Mesenchymal stem cell (in vitro differentiated cells and primary cell): ENCODE data around the gene TRIP12.

Source experiments
- DNase-seq: peaks from one replicate; pipeline ENCODE4 v3.0.0-alpha.2; 2013
- H2AFZ ChIP-seq: one replicate; pipeline ENCODE4 v1.6.1; 2013; ENCODE audit warnings: low read depth, mild to moderate bottlenecking, control low read depth, inconsistent platforms, low read length, moderate library complexity
- H2AK5ac ChIP-seq: 2 replicates; pipeline ENCODE4 v1.6.1; 2013; ENCODE audit warnings: low read length, moderate library complexity, mild to moderate bottlenecking, inconsistent platforms; ENCODE audit not compliant: severe bottlenecking
- H2BK120ac ChIP-seq: one replicate; pipeline ENCODE4 v1.6.1; 2013; ENCODE audit warnings: low read depth, mild to moderate bottlenecking, inconsistent platforms, low read length, moderate library complexity
- H2BK12ac ChIP-seq, 2 experiments: one replicate each; pipeline ENCODE4 v1.6.1; 2013; ENCODE audit warnings: inconsistent platforms in 2 of 2, low read length in 2 of 2, mild to moderate bottlenecking in 2 of 2, moderate library complexity in 2 of 2, control low read depth in 1 of 2
- H2BK15ac ChIP-seq: one replicate; pipeline ENCODE4 v1.6.1; 2013; ENCODE audit warnings: mild to moderate bottlenecking, low read depth, inconsistent platforms; ENCODE audit not compliant: poor library complexity, severe bottlenecking
- H2BK5ac ChIP-seq: 2 replicates; pipeline ENCODE4 v1.6.1; 2013; ENCODE audit warnings: low read depth, mild to moderate bottlenecking, low read length, control low read depth, inconsistent platforms; ENCODE audit not compliant: poor library complexity, severe bottlenecking
- H3K14ac ChIP-seq, 2 experiments: one replicate each; pipeline ENCODE4 v1.6.1; 2013; ENCODE audit warnings: inconsistent platforms in 2 of 2, low read length in 2 of 2, control low read depth in 1 of 2, mild to moderate bottlenecking in 1 of 2, moderate library complexity in 1 of 2
- H3K18ac ChIP-seq, 2 experiments: one replicate each; pipeline ENCODE4 v1.6.1; 2013; ENCODE audit warnings: inconsistent platforms in 2 of 2, low read length in 2 of 2, control low read depth in 1 of 2, low read depth in 1 of 2, mild to moderate bottlenecking in 1 of 2
- H3K23ac ChIP-seq, 2 experiments: one replicate each; pipeline ENCODE4 v1.6.1; 2013; ENCODE audit warnings: inconsistent platforms in 2 of 2, low read length in 2 of 2, mild to moderate bottlenecking in 2 of 2, moderate library complexity in 2 of 2, control low read depth in 1 of 2
- H3K27ac ChIP-seq: 2 replicates; pipeline ENCODE4 v1.5.1; 2013; ENCODE audit warnings: mild to moderate bottlenecking, moderate library complexity, low read length, control low read depth, inconsistent platforms; ENCODE audit not compliant: poor library complexity, severe bottlenecking
- H3K27me3 ChIP-seq, 2 experiments: 2 replicates each; pipeline versions ENCODE4 v1.6.1 to v1.7.0; 2013; ENCODE audit warnings: low read length in 2 of 2, mild to moderate bottlenecking in 2 of 2, moderate library complexity in 2 of 2, control low read depth in 1 of 2, inconsistent platforms in 1 of 2; ENCODE audit not compliant: control insufficient read depth in 1 of 2, insufficient read depth in 1 of 2
- H3K36me3 ChIP-seq, 2 experiments: 2 replicates each; pipeline versions ENCODE4 v1.6.1 to v1.7.0; 2013; ENCODE audit warnings: low read length in 2 of 2, control low read depth in 1 of 2, inconsistent platforms in 1 of 2, low read depth in 1 of 2, mild to moderate bottlenecking in 1 of 2; ENCODE audit not compliant: insufficient read depth in 2 of 2, control insufficient read depth in 1 of 2
- H3K4ac ChIP-seq, 2 experiments: one replicate each; pipeline ENCODE4 v1.6.1; 2013; ENCODE audit warnings: inconsistent platforms in 2 of 2, low read length in 2 of 2, mild to moderate bottlenecking in 2 of 2, moderate library complexity in 2 of 2, control low read depth in 1 of 2, low read depth in 1 of 2
- H3K4me1 ChIP-seq: 2 replicates; pipeline ENCODE4 v1.6.1; 2013; ENCODE audit warnings: low read depth, low read length, control low read depth; ENCODE audit not compliant: control insufficient read depth, insufficient read depth
- H3K4me2 ChIP-seq: 2 replicates; pipeline ENCODE4 v1.6.1; 2013; ENCODE audit warnings: low read length, mild to moderate bottlenecking, inconsistent platforms; ENCODE audit not compliant: poor library complexity, severe bottlenecking
- H3K4me3 ChIP-seq, 2 experiments: 2 replicates each; pipeline versions ENCODE4 v1.5.1 to v1.7.0; 2013; ENCODE audit warnings: low read length in 2 of 2, mild to moderate bottlenecking in 2 of 2, control low read depth in 1 of 2, low read depth in 1 of 2; ENCODE audit not compliant: insufficient read depth in 1 of 2
- H3K79me1 ChIP-seq: replicated peaks from 2 replicates; pipeline ENCODE4 v1.6.1; 2013; ENCODE audit warnings: mild to moderate bottlenecking, control low read depth, low read length, inconsistent platforms; ENCODE audit not compliant: poor library complexity, severe bottlenecking
- H3K9ac ChIP-seq: 2 replicates; pipeline ENCODE4 v1.7.0; 2013; ENCODE audit warnings: mild to moderate bottlenecking, low read length, moderate library complexity
- H3K9me3 ChIP-seq: 2 replicates; pipeline ENCODE4 v1.7.0; 2013; ENCODE audit warnings: mild to moderate bottlenecking, low read length; ENCODE audit not compliant: control insufficient read depth
- H4K8ac ChIP-seq: one replicate; pipeline ENCODE4 v1.6.1; 2013; ENCODE audit warnings: inconsistent platforms, mild to moderate bottlenecking, low read length, moderate library complexity
- H4K91ac ChIP-seq: one replicate; pipeline ENCODE4 v1.6.1; 2013; ENCODE audit warnings: mild to moderate bottlenecking, low read length, inconsistent platforms
- WGBS: methylation state at CpG from one replicate; pipeline ENCODE4 v1.1.7; 2013; ENCODE audit warnings: mixed read lengths; 5-methylcytosine and 5-hydroxymethylcytosine counted together

TRIP12 gene

DNA sequence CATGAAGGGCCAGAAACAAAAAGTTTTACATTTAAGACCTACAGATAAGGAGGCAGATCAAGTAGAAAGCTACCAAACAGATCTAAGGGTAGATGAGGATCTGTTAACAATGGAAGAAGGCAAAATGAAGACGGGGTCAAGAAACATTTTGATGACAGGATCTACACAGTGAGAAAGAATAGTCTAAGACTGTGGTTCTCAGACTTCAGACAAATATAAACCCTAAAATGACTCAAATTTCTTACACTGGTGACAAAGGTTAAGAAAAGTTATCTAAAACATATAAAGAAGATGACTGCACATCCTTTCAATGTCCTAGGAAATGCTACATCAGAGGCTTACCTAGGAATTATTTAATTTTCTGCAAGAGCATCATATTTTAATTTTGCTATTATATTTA is 34.4 kb downstream of the TRIP12 start:
- Histone ChIP-seq H4K8ac (no peak overlapping the region), H2BK120ac (no peak overlapping the region), H3K79me1 (peaks cover 4% of the 10 kb centered on the region), H3K23ac (no peak overlapping the region), H2BK5ac (no peak overlapping the region), H3K27me3 (no peaks in the 10 kb centered on the region), H2AFZ (no peak overlapping the region), H4K91ac (no peak overlapping the region), H2BK12ac (no peak overlapping the region), H3K4ac (no peak overlapping the region), H3K9ac (no peak overlapping the region), H3K27ac (no peak overlapping the region), H3K9me3 (no peaks in the 10 kb centered on the region), H3K18ac (no peak overlapping the region), H2BK15ac (no peak overlapping the region), H3K4me1 (peaks cover 6% of the 10 kb centered on the region), H3K4me2 (no peak overlapping the region), H3K14ac (no peak overlapping the region), H2AK5ac (no peak overlapping the region), H3K36me3 (peaks cover 6 to 33% of the 10 kb centered on the region in 2 experiments), H3K4me3 (no peak overlapping the region)
- no peak for DNase-seq
- WGBS, result no CpG with 5 or more reads among the region's 1 CpG

- H3K4me3 ChIP-seq, result no peak overlapping the region
- H3K36me3 ChIP-seq, result peaks cover 3 to 27% of the 10 kb centered on the region in 2 experiments
- no peak overlapping the region for H3K4me2 ChIP-seq
- no peak overlapping the region for H3K14ac ChIP-seq
- no peaks in the 10 kb centered on the region for H3K9me3 ChIP-seq
- no peak overlapping the region for H3K18ac ChIP-seq
- H2BK15ac ChIP-seq, result no peak overlapping the region
- H2AFZ ChIP-seq, result no peak overlapping the region
- no peak overlapping the region for H2BK12ac ChIP-seq
- no peak overlapping the region for H3K4ac ChIP-seq
- H3K4me1 ChIP-seq, result peaks cover 2% of the 10 kb centered on the region
- H4K91ac ChIP-seq, result no peak overlapping the region
- H3K23ac ChIP-seq, result no peak overlapping the region
- H3K79me1 ChIP-seq, result peaks cover 4% of the 10 kb centered on the region
- no peak overlapping the region for H2BK5ac ChIP-seq
- H3K27me3 ChIP-seq, result no peaks in the 10 kb centered on the region
- H2BK120ac ChIP-seq, result no peak overlapping the region
- no peak for DNase-seq
- WGBS, result 95% methylated on average over 4 of the region's 5 CpGs
- H3K9ac ChIP-seq, result no peak overlapping the region
- no peak overlapping the region for H2AK5ac ChIP-seq
- H4K8ac ChIP-seq, result no peak overlapping the region
- no peak overlapping the region for H3K27ac ChIP-seq
Measured at GRCh38 chr2:229884775-229885699, 36.8 kb downstream of the TRIP12 start.

GRCh38 chr2:229882583-229882982 is 39.2 kb downstream of the TRIP12 start:
- Histone ChIP-seq H2AK5ac (no peak overlapping the region), H3K23ac (no peak overlapping the region), H3K79me1 (peaks cover 10% of the 10 kb centered on the region), H3K9ac (no peak overlapping the region), H2BK120ac (no peak overlapping the region), H2BK15ac (no peak overlapping the region), H3K4me1 (no peaks in the 10 kb centered on the region), H4K91ac (no peak overlapping the region), H3K4me2 (no peak overlapping the region), H3K36me3 (peaks cover 11 to 43% of the 10 kb centered on the region in 2 experiments), H3K27me3 (no peaks in the 10 kb centered on the region), H3K4ac (no peak overlapping the region), H2AFZ (no peak overlapping the region), H3K9me3 (no peaks in the 10 kb centered on the region), H3K4me3 (no peak overlapping the region), H3K18ac (no peak overlapping the region), H2BK12ac (no peak overlapping the region), H3K14ac (no peak overlapping the region), H2BK5ac (no peak overlapping the region), H4K8ac (no peak overlapping the region), H3K27ac (no peak overlapping the region)
- DNase-seq, result no peak
- no CpG with 5 or more reads among the region's 2 CpGs for WGBS

DNA sequence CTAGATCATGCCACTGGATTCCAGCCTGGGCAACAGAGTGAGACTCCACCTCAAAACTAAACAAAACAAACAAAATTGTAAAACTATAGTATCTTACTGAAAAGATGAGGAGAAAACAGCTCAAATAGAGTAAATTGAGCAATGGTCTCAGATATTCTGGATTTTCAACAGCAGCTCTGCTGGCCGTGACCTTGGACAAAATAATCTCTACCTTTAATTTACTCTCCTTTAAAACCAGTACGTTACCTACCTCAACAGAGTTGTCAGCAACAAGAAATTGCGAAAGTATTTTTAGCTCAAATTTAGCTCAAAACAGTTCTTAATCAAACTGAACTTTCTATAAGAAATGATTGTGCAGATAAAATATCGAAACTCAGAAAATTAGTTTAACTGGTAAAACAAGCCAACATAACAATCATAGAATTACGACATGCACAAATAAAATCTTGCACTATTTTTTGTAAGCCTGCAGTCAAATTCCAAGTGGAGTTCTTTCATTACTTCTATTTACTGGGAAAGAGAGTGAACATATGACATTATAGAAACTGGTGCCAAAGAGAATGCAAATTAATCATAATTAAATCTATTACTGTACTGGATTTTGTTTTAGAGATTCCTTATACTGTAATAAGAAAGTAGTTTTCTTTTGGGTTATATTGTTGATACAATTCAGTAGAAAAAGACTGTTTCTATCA is 40.8 kb downstream of the TRIP12 start:
- Histone ChIP-seq H3K18ac (no peak overlapping the region), H3K4me2 (no peak overlapping the region), H3K4me1 (no peaks in the 10 kb centered on the region), H3K4ac (no peak overlapping the region), H3K79me1 (peaks cover 14% of the 10 kb centered on the region), H3K4me3 (no peak overlapping the region), H4K91ac (no peak overlapping the region), H4K8ac (no peak overlapping the region), H3K23ac (no peak overlapping the region), H2BK15ac (no peak overlapping the region), H2BK12ac (no peak overlapping the region), H3K36me3 (peaks cover 16 to 56% of the 10 kb centered on the region in 2 experiments), H2AK5ac (no peak overlapping the region), H2BK5ac (no peak overlapping the region), H3K9ac (no peak overlapping the region), H2BK120ac (no peak overlapping the region), H3K9me3 (no peaks in the 10 kb centered on the region), H3K27me3 (no peaks in the 10 kb centered on the region), H3K27ac (no peak overlapping the region), H2AFZ (no peak overlapping the region), H3K14ac (no peak overlapping the region)
- no peak for DNase-seq
- 93% methylated on average over 3 of the region's 5 CpGs for WGBS
